H9 (cell line): ENCODE measurements around the gene IL20RA. TPM values are rescaled to one million over a fixed set of nuclear protein-coding genes. Genes with fewer than 3 reads are reported as not detected.

Source experiments
- DNase-seq: peaks from one replicate; pipeline ENCODE4 v3.0.0-alpha.2; 2017
- H2AFZ ChIP-seq: one replicate; pipeline ENCODE4 v1.6.1; 2013; ENCODE audit warnings: mild to moderate bottlenecking, low read length, control low read depth, moderate library complexity
- H2AK5ac ChIP-seq: 2 replicates; pipeline ENCODE4 v1.6.1; 2013; ENCODE audit warnings: low read length, control low read depth, mixed read lengths; ENCODE audit not compliant: insufficient read length
- H2BK120ac ChIP-seq: one replicate; pipeline ENCODE4 v1.6.1; 2013; ENCODE audit warnings: low read depth, mild to moderate bottlenecking, low read length, control low read depth, inconsistent platforms; ENCODE audit not compliant: poor library complexity, severe bottlenecking
- H2BK12ac ChIP-seq: 2 replicates; pipeline ENCODE4 v1.6.1; 2013; ENCODE audit warnings: low read length, control low read depth, mixed read lengths, low read depth; ENCODE audit not compliant: insufficient read length
- H2BK15ac ChIP-seq: 2 replicates; pipeline ENCODE4 v1.6.1; 2013; ENCODE audit warnings: low read depth, low read length, control low read depth
- H2BK20ac ChIP-seq: one replicate; pipeline ENCODE4 v1.6.1; 2013; ENCODE audit warnings: low read depth, mild to moderate bottlenecking, low read length, control low read depth, inconsistent platforms; ENCODE audit not compliant: poor library complexity, severe bottlenecking
- H2BK5ac ChIP-seq: 2 replicates; pipeline ENCODE4 v1.6.1; 2013; ENCODE audit warnings: low read length, control low read depth, mixed read lengths; ENCODE audit not compliant: insufficient read length
- H3K14ac ChIP-seq: 2 replicates; pipeline ENCODE4 v1.6.1; 2013; ENCODE audit warnings: low read length, control low read depth; ENCODE audit not compliant: insufficient read depth
- H3K18ac ChIP-seq: 2 replicates; pipeline ENCODE4 v1.6.1; 2013; ENCODE audit warnings: low read depth, mild to moderate bottlenecking, mixed read lengths, low read length, control low read depth; ENCODE audit not compliant: insufficient read length
- H3K23ac ChIP-seq: 2 replicates; pipeline ENCODE4 v1.6.1; 2013; ENCODE audit warnings: low read length, control low read depth, mixed read lengths, low read depth; ENCODE audit not compliant: insufficient read length
- H3K23me2 ChIP-seq: 2 replicates; pipeline ENCODE4 v1.6.1; 2013; ENCODE audit warnings: low read depth, mild to moderate bottlenecking, mixed read lengths, low read length, control low read depth; ENCODE audit not compliant: insufficient read length, poor library complexity, severe bottlenecking
- H3K27ac ChIP-seq: 2 replicates; pipeline ENCODE4 v1.5.1; 2013; ENCODE audit warnings: low read length, control low read depth, mixed read lengths, low read depth; ENCODE audit not compliant: insufficient read length
- H3K27me3 ChIP-seq: 2 replicates; pipeline ENCODE4 v1.6.1; 2013; ENCODE audit warnings: low read length, control low read depth, inconsistent platforms; ENCODE audit not compliant: insufficient read depth
- H3K4ac ChIP-seq: 2 replicates; pipeline ENCODE4 v1.6.1; 2013; ENCODE audit warnings: low read depth, mild to moderate bottlenecking, control low read depth, inconsistent platforms, low read length, moderate library complexity
- H3K4me1 ChIP-seq: 2 replicates; pipeline ENCODE4 v1.6.1; 2013; ENCODE audit warnings: low read length, control low read depth, inconsistent platforms; ENCODE audit not compliant: insufficient read depth
- H3K4me2 ChIP-seq: 2 replicates; pipeline ENCODE4 v1.6.1; 2013; ENCODE audit warnings: low read length, control low read depth, mixed read lengths; ENCODE audit not compliant: insufficient read length, insufficient read depth
- H3K56ac ChIP-seq: 2 replicates; pipeline ENCODE4 v1.6.1; 2013; ENCODE audit warnings: low read depth, mild to moderate bottlenecking, mixed read lengths, low read length, control low read depth; ENCODE audit not compliant: insufficient read length
- H3K79me1 ChIP-seq: 2 replicates; pipeline ENCODE4 v1.6.1; 2013; ENCODE audit warnings: low read depth, mild to moderate bottlenecking, moderate library complexity, low read length, control low read depth, inconsistent platforms; ENCODE audit not compliant: insufficient read depth, poor library complexity, severe bottlenecking
- H3K79me2 ChIP-seq: 2 replicates; pipeline ENCODE4 v1.6.1; 2013; ENCODE audit warnings: low read length, control low read depth, inconsistent platforms; ENCODE audit not compliant: insufficient read depth
- H3K9ac ChIP-seq: 2 replicates; pipeline ENCODE4 v1.6.1; 2013; ENCODE audit warnings: low read length, control low read depth, mixed read lengths; ENCODE audit not compliant: insufficient read length; ENCODE audit errors: extremely low read depth
- H3K9me3 ChIP-seq: one replicate; pipeline ENCODE4 v1.6.1; 2013; ENCODE audit warnings: low read depth, low read length, inconsistent platforms; ENCODE audit not compliant: control insufficient read depth
- H3T11ph ChIP-seq: one replicate; pipeline ENCODE4 v1.6.1; 2013; ENCODE audit warnings: mild to moderate bottlenecking, low read length, control low read depth, inconsistent platforms
- H4K20me1 ChIP-seq: one replicate; pipeline ENCODE4 v1.6.1; 2013; ENCODE audit not compliant: control insufficient read depth, insufficient read length, insufficient read depth
- H4K5ac ChIP-seq: 2 replicates; pipeline ENCODE4 v1.6.1; 2013; ENCODE audit warnings: low read depth, mild to moderate bottlenecking, mixed read lengths, low read length, control low read depth; ENCODE audit not compliant: insufficient read length
- H4K8ac ChIP-seq: replicated peaks from 2 replicates; pipeline ENCODE4 v1.6.1; 2013; ENCODE audit warnings: low read length, control low read depth, mixed read lengths, low read depth; ENCODE audit not compliant: insufficient read length
- H4K91ac ChIP-seq: 2 replicates; pipeline ENCODE4 v1.6.1; 2013; ENCODE audit warnings: low read depth, mild to moderate bottlenecking, moderate library complexity, mixed read lengths, low read length, control low read depth; ENCODE audit not compliant: insufficient read length
- H3K27ac Mint-ChIP-seq, 3 experiments: 2 replicates in 2 of 3; 3 replicates in 1 of 3; pipeline ENCODE4 v1.8.0; 2020 to 2021; ENCODE audit warnings: mixed read lengths in 3 of 3, mild to moderate bottlenecking in 1 of 3, moderate library complexity in 1 of 3
- H3K27me3 Mint-ChIP-seq: 2 replicates; pipeline ENCODE4 v1.8.0; 2021; ENCODE audit warnings: low read depth, mild to moderate bottlenecking, moderate library complexity, mixed read lengths
- H3K36me3 Mint-ChIP-seq, 3 experiments: 2 replicates in 2 of 3; 3 replicates in 1 of 3; pipeline ENCODE4 v1.8.0; 2020 to 2021; ENCODE audit warnings: low read depth in 3 of 3, mixed read lengths in 3 of 3; ENCODE audit not compliant: insufficient read depth in 1 of 3
- H3K4me1 Mint-ChIP-seq, 2 experiments: 2 replicates each; pipeline ENCODE4 v1.8.0; 2020; ENCODE audit warnings: mixed read lengths in 2 of 2
- H3K4me3 Mint-ChIP-seq, 2 experiments: 2 replicates in 1 of 2; 3 replicates in 1 of 2; pipeline ENCODE4 v1.8.0; 2020 to 2021; ENCODE audit warnings: mild to moderate bottlenecking in 2 of 2, mixed read lengths in 2 of 2, moderate library complexity in 1 of 2
- H3K9me3 Mint-ChIP-seq, 2 experiments: 2 replicates in 1 of 2; 3 replicates in 1 of 2; pipeline ENCODE4 v1.8.0; 2020; ENCODE audit warnings: mild to moderate bottlenecking in 2 of 2, mixed read lengths in 2 of 2, moderate library complexity in 1 of 2
- WGBS: extraction: QIAGEN DNeasy Blood & Tissue Kit; methylation state at CpG from one replicate; pipeline ENCODE4 v1.1.7; 2013; ENCODE audit warnings: missing lambda C conversion rate, low lambda C conversion rate, mixed read lengths; ENCODE audit not compliant: insufficient read length; ENCODE audit errors: extremely low coverage; 5-methylcytosine and 5-hydroxymethylcytosine counted together
- total RNA-seq: library from RNA; stranded (reverse); gene quantifications from 2 replicates; pipeline ENCODE4 v1.2.1, GENCODE V29; 2021
- TF ChIP-seq, protein P1 (sequence below): fragments of 200-600 bp; sonication (generic); conservative IDR thresholded peaks from 3 replicates; pipeline ENCODE4 v1.8.0; 2021; ENCODE audit warnings: antibody characterized with exemption, mild to moderate bottlenecking

The IL20RA gene
- total RNA-seq, 1 experiment from 2014 or later, result 0.74 TPM

- Histone ChIP-seq H3K79me2 (no peaks in the 10 kb centered on the region), H2BK120ac (no peak overlapping the region), H3K4ac (no peak overlapping the region), H4K91ac (no peak overlapping the region), H3K23ac (no peak overlapping the region), H3K27ac (no peak overlapping the region), H2BK12ac (no peak overlapping the region), H4K8ac (no peak overlapping the region), H3K4me2 (no peak overlapping the region), H3K14ac (no peak overlapping the region), H4K20me1 (no peaks in the 10 kb centered on the region), H2BK15ac (no peak overlapping the region), H3K79me1 (no peaks in the 10 kb centered on the region), H3K9ac (no peak overlapping the region), H2AK5ac (no peak overlapping the region), H2BK20ac (no peak overlapping the region), H3T11ph (no peak overlapping the region), H4K5ac (no peak overlapping the region), H2AFZ (no peak overlapping the region), H3K27me3 (no peaks in the 10 kb centered on the region), H3K56ac (no peak overlapping the region), H3K9me3 (no peaks in the 10 kb centered on the region), H3K4me1 (no peaks in the 10 kb centered on the region), H3K23me2 (no peaks in the 10 kb centered on the region), H3K18ac (no peak overlapping the region), H2BK5ac (no peak overlapping the region)
- Mint-ChIP-seq H3K36me3 (peaks cover 0 to 9% (median 0%) of the 10 kb centered on the region in 3 experiments; a peak in 4 of 7 replicates), H3K9me3 (peaks cover 0 to 11% of the 10 kb centered on the region in 2 experiments; a peak in 3 of 5 replicates), H3K27ac (no peak overlapping the region), H3K27me3 (no peaks in the 10 kb centered on the region), H3K4me1 (peaks cover 0 to 5% of the 10 kb centered on the region in 2 experiments; a peak in 1 of 4 replicates), H3K4me3 (no peak overlapping the region)
- DNase-seq, result no peak
- WGBS, result no CpG with 5 or more reads among the region's 3 CpGs
- TF ChIP-seq, protein P1, sequence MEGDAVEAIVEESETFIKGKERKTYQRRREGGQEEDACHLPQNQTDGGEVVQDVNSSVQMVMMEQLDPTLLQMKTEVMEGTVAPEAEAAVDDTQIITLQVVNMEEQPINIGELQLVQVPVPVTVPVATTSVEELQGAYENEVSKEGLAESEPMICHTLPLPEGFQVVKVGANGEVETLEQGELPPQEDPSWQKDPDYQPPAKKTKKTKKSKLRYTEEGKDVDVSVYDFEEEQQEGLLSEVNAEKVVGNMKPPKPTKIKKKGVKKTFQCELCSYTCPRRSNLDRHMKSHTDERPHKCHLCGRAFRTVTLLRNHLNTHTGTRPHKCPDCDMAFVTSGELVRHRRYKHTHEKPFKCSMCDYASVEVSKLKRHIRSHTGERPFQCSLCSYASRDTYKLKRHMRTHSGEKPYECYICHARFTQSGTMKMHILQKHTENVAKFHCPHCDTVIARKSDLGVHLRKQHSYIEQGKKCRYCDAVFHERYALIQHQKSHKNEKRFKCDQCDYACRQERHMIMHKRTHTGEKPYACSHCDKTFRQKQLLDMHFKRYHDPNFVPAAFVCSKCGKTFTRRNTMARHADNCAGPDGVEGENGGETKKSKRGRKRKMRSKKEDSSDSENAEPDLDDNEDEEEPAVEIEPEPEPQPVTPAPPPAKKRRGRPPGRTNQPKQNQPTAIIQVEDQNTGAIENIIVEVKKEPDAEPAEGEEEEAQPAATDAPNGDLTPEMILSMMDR, result no peak
Measured at GRCh38 chr6:137017081-137017480, 27.7 kb downstream of the IL20RA start.
